Esophagus squamous epithelium (tissue), 4 donors: ENCODE results near the gene FGD6.

ENCODE experiments used
- CTCF ChIP-seq, 6 experiments: fragments of 450-650 bp in 4 of 6; fragments of 200-600 bp in 2 of 6; sonication (generic) in 2 of 6; IDR thresholded peaks; one replicate each; pipeline ENCODE4 v1.5.1; 2016 to 2019; ENCODE audit warnings: antibody characterized with exemption in 6 of 6, mild to moderate bottlenecking in 4 of 6, moderate library complexity in 4 of 6
- POLR2A ChIP-seq, 4 donors: fragments of 450-650 bp; IDR thresholded peaks; one replicate each; pipeline ENCODE4 v1.6.1; 2017; ENCODE audit warnings: antibody characterized with exemption in 4 of 4, mild to moderate bottlenecking in 4 of 4, moderate library complexity in 3 of 4

- TF ChIP-seq POLR2A (IDR thresholded peaks at IDR 0.05): no peak
- TF ChIP-seq CTCF (IDR thresholded peaks at IDR 0.05): no peak
Observed at GRCh38 chr12:95070378-95070777, 146.9 kb downstream of the FGD6 start.
